ENCODE data around the gene MS4A18. TPM values are rescaled to one million over a fixed set of nuclear protein-coding genes. Genes with fewer than 3 reads are reported as not detected.

The MS4A18 gene
- total RNA-seq, 4 donors from 2014 or later, result not detected

- no peak for TF ChIP-seq CTCF (IDR thresholded peaks at IDR 0.05; ENCODE audit: low read depth)
Measured at GRCh38 chr11:60782393-60783140, 58.0 kb downstream of the MS4A18 start.

GRCh38 chr11:60783141-60783484, 58.6 kb downstream of the MS4A18 start:
- no peak for TF ChIP-seq CTCF (IDR thresholded peaks at IDR 0.05; ENCODE audit: low read depth)

GRCh38 chr11:60783911-60784310, 59.4 kb downstream of the MS4A18 start:
- TF ChIP-seq CTCF (IDR thresholded peaks at IDR 0.05; ENCODE audit: low read depth), result no peak

- TF ChIP-seq CTCF (IDR thresholded peaks at IDR 0.05; ENCODE audit: low read depth), result no peak
Measured at GRCh38 chr11:60785136-60785535, 60.6 kb downstream of the MS4A18 start, which contains the start of gene MS4A10. Gene MS4A10, plus strand, starts transcription at chr11:60785333. Its CDS starts 5,003 bp downstream, at chr11:60790336.

- no peak for TF ChIP-seq CTCF (IDR thresholded peaks at IDR 0.05; ENCODE audit: low read depth)
Measured at GRCh38 chr11:60785806-60786361, 61.4 kb downstream of the MS4A18 start.

GRCh38 chr11:60786811-60787567, 62.5 kb downstream of the MS4A18 start:
- no peak for TF ChIP-seq CTCF (IDR thresholded peaks at IDR 0.05; ENCODE audit: low read depth)
